ENCODE measurements around the gene NIPBL.
"Not testable (repeated sequence)": the region's sequence is repeated elsewhere in the genome, so short reads cannot be mapped to it uniquely, and the experiment has no call there.

Gene NIPBL, protein sequence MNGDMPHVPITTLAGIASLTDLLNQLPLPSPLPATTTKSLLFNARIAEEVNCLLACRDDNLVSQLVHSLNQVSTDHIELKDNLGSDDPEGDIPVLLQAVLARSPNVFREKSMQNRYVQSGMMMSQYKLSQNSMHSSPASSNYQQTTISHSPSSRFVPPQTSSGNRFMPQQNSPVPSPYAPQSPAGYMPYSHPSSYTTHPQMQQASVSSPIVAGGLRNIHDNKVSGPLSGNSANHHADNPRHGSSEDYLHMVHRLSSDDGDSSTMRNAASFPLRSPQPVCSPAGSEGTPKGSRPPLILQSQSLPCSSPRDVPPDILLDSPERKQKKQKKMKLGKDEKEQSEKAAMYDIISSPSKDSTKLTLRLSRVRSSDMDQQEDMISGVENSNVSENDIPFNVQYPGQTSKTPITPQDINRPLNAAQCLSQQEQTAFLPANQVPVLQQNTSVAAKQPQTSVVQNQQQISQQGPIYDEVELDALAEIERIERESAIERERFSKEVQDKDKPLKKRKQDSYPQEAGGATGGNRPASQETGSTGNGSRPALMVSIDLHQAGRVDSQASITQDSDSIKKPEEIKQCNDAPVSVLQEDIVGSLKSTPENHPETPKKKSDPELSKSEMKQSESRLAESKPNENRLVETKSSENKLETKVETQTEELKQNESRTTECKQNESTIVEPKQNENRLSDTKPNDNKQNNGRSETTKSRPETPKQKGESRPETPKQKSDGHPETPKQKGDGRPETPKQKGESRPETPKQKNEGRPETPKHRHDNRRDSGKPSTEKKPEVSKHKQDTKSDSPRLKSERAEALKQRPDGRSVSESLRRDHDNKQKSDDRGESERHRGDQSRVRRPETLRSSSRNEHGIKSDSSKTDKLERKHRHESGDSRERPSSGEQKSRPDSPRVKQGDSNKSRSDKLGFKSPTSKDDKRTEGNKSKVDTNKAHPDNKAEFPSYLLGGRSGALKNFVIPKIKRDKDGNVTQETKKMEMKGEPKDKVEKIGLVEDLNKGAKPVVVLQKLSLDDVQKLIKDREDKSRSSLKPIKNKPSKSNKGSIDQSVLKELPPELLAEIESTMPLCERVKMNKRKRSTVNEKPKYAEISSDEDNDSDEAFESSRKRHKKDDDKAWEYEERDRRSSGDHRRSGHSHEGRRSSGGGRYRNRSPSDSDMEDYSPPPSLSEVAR (N-terminal part only)

GRCh38 chr5:36876299-36876964 is at the start of gene NIPBL:
TSS of gene NIPBL (plus strand) at chr5:36876769. CDS start at chr5:36953697, 76,928 bp downstream.
- peak; percentile 37 to 93 (median 86) for DNase-seq

DNA sequence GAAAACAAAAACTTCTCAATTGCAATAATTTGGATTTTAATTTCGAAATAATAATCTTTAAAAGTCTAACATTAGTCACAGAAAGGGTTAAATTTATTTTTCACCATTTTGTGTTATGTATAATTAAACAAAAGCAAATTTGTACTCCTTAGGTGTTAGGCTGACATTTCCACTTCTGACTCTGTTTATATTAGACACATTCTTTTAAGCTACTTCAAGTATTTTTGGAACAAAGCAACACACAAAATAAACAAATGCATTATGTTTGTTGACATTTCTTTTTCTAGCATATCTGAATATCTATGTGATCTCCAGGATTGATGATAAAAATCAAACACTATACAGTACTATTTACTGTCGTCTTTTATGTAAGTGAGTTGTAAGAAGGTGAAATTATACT is 44.3 kb upstream of the NIPBL start:
- DNase-seq, result no peak

GRCh38 chr5:36836831-36837230 is 39.7 kb upstream of the NIPBL start:
- no peak for DNase-seq

GRCh38 chr5:36839489-36840476 is 36.8 kb upstream of the NIPBL start:
- no peak for DNase-seq

DNA sequence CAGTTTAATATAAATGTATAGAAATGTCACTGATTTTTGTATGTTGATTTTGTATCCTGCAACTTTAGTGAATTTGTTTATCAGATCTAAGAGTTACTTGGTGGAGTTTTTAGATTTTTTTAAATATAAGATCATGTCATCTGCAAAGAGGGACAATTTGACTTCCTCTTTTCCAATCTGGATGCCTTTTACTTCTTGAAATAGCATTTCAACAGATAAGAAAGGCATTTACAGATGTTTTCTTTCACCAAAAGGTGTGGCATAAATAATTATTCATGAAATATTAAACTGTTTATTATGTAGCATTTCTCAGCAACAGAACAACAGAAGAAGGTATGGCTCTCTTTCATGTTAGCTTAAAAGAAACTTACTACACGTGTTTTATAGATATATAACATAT is 34.9 kb upstream of the NIPBL start:
- no peak for DNase-seq

DNA sequence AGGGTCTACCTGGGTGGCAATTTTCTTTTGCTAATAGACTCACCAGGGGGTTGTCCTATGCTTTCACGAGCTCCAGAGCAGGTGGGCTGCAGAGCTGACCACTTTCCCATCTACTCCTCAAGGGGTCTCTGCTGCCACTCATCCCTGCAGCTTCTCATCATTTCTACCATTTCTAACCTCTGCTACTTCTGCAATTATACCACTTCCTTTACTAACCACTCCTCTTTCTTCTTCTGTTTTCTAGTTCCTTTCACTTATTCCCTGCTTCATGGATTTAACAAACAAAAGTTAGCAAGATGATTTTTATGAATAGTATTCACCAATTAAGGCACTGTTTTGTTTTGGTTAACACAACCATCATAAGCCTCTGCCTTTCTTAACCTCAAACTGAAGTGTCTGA is 34.5 kb upstream of the NIPBL start:
- no peak for DNase-seq

- no peak for DNase-seq
Observed at GRCh38 chr5:36844305-36844704, 32.3 kb upstream of the NIPBL start.

DNA sequence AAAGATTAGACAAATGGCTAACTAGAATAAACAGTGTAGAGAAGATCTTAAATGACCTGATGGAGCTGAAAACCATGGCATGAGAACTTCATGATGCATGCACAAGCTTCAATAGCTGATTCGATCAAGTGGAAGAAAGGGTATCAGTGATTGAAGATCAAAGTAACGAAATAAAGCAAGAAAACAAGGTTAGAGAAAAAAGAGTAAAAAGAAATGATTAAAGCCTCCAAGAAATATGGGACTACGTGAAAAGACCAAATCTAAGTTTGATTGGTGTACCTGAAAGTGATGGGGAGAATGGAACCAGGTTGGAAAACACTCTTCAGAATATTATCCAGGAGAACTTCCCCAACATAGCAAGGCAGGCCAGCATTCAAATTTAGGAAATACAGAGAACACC is 28.0 kb upstream of the NIPBL start:
- DNase-seq, result not testable (repeated sequence)

- DNase-seq, result not testable (repeated sequence)
Observed at GRCh38 chr5:36852903-36853302, 23.7 kb upstream of the NIPBL start.

- no peak for DNase-seq
Observed at GRCh38 chr5:36854402-36855140, 22.0 kb upstream of the NIPBL start.

DNA sequence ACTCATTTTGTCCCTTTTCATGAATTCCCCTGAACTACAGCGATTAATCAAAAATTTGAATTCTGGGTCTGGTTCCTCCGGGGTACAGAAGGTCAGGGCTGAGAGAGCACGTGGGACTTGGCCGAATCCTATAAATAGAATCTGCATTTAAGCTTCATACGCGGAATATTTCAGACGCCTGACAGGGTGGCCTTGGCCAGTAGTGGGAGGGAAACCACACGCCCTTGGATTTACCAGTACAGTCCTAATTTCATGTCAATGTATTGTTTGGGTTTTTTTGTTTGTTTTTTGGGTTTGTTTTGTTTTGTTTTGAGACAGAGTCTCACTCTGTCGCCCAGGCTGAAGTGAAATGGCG is 21.5 kb upstream of the NIPBL start:
- no peak for DNase-seq

DNA sequence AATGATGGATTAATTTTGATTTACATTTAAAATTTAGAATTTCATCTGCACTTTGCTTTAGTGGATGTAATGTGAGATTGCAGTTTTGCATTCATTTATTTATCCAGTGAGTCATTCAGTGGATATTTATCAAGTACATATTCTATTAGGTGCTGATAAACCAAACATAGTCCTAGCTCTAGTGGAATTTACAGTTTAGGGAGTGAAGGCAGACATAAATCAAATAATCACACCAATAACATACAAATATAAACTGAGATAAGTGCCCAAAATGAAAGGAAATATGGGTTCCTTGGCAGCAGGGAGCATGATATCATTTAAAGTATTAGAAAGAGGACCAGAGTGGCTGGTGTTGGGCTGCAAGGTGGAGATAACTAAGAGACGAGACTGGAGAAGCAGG is 14.7 kb upstream of the NIPBL start:
- no peak for DNase-seq

DNA sequence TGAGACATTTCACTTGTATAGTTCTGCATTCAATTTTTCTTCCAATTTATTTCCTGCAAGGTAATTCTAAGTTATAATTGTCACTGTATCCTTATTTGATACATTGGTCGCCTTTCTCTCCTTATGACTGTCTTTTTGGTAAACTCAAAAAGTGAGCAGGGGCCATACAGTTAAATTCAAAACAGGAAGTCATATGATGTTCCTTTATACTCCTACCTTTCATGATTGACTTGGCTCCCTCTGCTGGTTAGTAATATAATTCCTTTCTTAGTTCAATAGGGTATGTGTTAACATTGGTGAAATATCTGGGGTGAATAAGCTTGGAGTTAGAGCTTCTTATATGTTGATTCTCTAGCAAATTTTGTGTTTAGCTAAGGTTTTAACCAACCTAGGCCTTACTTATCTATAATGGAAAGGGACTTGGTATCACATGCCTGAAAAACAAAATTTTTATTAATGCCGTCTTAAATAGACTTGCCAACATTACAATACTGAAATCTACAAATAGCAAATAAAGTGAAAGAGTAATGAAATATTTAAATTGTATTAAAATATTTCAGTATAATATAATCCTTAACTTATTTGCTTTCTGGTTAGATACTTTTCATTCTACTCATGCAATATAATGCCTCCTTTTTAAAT is 6.0 kb upstream of the NIPBL start:
- DNase-seq, result peak in 1 of 14 donors; percentile 14

- peak in 1 of 14 donors; percentile 55 for DNase-seq
Observed at GRCh38 chr5:36874465-36874864, 2.1 kb upstream of the NIPBL start.

DNA sequence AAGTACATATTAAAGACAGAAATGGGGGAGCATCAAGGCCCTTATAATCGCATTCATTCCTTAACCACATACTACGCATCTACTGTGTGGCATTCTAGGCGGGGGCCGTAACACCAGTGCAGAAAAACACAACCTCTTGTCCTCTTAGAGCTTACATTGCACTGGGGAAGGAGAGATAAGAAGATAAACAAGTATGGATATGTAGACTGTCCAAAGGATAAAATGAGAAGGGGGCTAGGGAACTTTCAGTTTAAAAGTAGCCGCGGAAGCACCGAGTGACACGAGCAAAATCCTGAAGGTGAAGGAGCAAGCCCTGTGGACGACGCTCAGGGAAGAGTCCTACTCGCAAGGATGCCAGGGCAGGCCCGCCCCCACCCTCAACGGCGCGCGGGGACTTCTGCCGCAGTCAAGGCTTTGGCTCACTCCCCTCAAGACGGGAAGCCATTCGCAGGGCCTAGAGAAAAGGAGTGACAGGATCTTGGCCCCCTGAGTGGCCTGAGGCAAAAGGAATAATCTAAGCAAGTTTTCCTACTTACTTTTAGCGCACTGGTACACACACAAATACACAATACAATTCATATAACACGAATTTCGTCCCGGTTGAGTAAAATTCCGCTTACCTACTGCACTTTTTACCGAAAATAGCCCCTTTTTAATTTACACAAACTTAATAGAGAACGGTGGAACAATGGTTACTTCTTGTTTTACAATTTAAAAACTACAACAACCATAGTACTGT is 1.3 kb upstream of the NIPBL start:
- peak in 11 of 14 donors; percentile 23 to 62 (median 49) for DNase-seq

GRCh38 chr5:36875790-36876298 is 725 bp upstream of the NIPBL start:
- peak in 13 of 14 donors; percentile 6 to 84 (median 70) for DNase-seq

DNA sequence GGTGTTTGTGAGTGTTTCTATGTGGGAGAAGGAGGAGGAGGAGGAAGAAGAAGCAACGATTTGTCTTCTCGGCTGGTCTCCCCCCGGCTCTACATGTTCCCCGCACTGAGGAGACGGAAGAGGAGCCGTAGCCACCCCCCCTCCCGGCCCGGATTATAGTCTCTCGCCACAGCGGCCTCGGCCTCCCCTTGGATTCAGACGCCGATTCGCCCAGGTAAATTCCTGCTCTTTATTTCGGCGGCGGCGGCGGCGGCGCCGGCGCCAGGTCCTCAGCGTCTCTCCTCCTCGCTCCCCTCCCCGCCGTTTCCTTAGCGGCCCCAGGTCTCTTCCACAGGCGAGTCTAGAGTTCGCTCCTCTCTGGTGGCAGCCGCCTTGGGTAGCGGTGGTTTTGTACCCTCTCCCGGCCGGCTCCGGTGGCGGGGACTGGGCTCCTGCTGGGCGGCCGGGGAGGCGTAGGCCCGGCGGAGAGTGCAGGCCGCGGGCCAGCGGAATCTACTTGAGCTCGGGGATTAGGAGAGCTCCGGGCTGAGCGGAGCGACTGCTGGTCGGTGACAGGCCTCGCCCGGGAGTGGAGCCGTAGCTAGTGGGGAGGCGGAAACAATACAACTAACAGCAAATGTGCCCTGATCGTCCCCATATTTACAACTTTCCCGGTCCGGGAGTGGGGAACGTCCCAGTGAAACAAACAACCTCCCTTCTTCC is 547 bp downstream of the NIPBL start:
- peak in 13 of 14 donors; percentile 12 to 87 (median 75) for DNase-seq

Measured in C1 segment of cervical spinal cord (tissue), 14 donors.